Duodenal mucosa (tissue), 2 donors: ENCODE measurements around the gene RAD23A.

Experiments
- H3K27ac ChIP-seq: one replicate; pipeline ENCODE4 v1.7.0; 2013; ENCODE audit warnings: low read depth, low read length
- H3K27me3 ChIP-seq, 2 donors: one replicate each; pipeline ENCODE4 v1.7.0; 2013; ENCODE audit warnings: low read length in 2 of 2, control low read depth in 1 of 2; ENCODE audit not compliant: insufficient read depth in 2 of 2, control insufficient read depth in 1 of 2
- H3K36me3 ChIP-seq, 2 donors: one replicate each; pipeline ENCODE4 v1.7.0; 2013; ENCODE audit warnings: low read length in 2 of 2, control low read depth in 1 of 2; ENCODE audit not compliant: insufficient read depth in 2 of 2, control insufficient read depth in 1 of 2
- H3K4me1 ChIP-seq, 2 donors: one replicate each; pipeline ENCODE4 v1.7.0; 2013; ENCODE audit warnings: low read length in 2 of 2, control low read depth in 1 of 2; ENCODE audit not compliant: insufficient read depth in 2 of 2, control insufficient read depth in 1 of 2
- H3K4me3 ChIP-seq, 2 donors: one replicate each; pipeline ENCODE4 v1.7.0; 2013; ENCODE audit warnings: low read length in 2 of 2, low read depth in 1 of 2
- H3K9ac ChIP-seq, 2 donors: one replicate each; pipeline ENCODE4 v1.7.0; 2013; ENCODE audit warnings: low read length in 2 of 2, low read depth in 1 of 2
- H3K9me3 ChIP-seq, 2 donors: one replicate each; pipeline ENCODE4 v1.7.0; 2013; ENCODE audit warnings: low read length in 2 of 2, control low read depth in 1 of 2; ENCODE audit not compliant: control insufficient read depth in 1 of 2

The RAD23A gene

GRCh38 chr19:13002166-13002898 is 56.7 kb downstream of the RAD23A start:
- H3K4me1 ChIP-seq: peaks cover 23% of the 10 kb centered on the region in 2 donors
- H3K9me3 ChIP-seq: no peaks in the 10 kb centered on the region
- no peak overlapping the region for H3K9ac ChIP-seq
- peak overlapping the region; percentile 17 for H3K27ac ChIP-seq
- no peaks in the 10 kb centered on the region for H3K27me3 ChIP-seq
- H3K4me3 ChIP-seq: no peak overlapping the region
- peaks cover 3 to 6% of the 10 kb centered on the region in 2 donors for H3K36me3 ChIP-seq

- Histone ChIP-seq H3K27ac (no peak overlapping the region), H3K9me3 (no peaks in the 10 kb centered on the region), H3K9ac (no peak overlapping the region), H3K36me3 (peaks cover 3 to 6% of the 10 kb centered on the region in 2 donors), H3K4me1 (peaks cover 21 to 24% of the 10 kb centered on the region in 2 donors), H3K4me3 (no peak overlapping the region), H3K27me3 (no peaks in the 10 kb centered on the region)
These were observed 57.4 kb downstream of the RAD23A start for GRCh38 chr19:13003081-13003480.
